GM19467 (cell line): ENCODE results near the gene ATP1A2.

Source experiments
- ATAC-seq: cut with Tn5 transposase; IDR thresholded peaks from one replicate; pipeline ENCODE4 v1.9.1; 2021; ENCODE audit warnings: mild to moderate bottlenecking, moderate library complexity; ENCODE audit not compliant: unreplicated experiment

The ATP1A2 gene

DNA sequence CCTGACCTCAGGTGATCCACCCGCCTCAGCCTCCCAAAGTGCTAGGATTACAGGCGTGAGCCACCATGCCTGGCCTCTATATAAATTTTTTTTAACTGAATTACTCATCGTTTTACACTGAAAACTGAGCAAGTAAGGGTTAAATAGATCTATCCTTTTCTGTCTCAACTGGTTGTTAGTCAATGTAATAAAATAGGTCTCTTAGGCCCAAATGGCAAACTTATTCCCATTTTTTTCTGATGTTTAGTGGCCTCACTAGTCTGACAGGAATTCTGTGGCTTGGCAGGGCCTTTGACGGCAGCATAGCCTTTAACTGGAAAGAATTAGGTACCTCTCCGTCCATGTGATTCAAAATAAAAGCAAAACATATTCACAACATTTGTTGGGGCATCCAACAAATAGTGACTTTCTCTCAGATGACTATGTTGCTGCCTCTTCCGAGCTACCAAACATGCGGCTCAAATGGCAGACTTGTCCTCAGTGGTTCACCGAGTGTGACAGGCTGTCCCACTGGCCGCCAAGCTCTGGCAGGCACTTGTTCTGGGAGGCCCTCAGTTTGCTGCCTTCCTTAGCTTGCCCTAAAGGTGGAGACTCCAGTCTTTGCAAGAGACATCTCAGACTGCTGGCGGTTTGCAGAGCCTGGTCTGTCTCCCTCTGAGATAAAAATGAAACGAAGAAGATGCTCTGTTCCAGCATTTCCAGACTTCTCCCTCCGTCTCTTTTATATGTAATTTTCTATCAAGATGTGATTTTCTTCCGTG, 53.2 kb downstream of the ATP1A2 start:
- no peak for ATAC-seq

DNA sequence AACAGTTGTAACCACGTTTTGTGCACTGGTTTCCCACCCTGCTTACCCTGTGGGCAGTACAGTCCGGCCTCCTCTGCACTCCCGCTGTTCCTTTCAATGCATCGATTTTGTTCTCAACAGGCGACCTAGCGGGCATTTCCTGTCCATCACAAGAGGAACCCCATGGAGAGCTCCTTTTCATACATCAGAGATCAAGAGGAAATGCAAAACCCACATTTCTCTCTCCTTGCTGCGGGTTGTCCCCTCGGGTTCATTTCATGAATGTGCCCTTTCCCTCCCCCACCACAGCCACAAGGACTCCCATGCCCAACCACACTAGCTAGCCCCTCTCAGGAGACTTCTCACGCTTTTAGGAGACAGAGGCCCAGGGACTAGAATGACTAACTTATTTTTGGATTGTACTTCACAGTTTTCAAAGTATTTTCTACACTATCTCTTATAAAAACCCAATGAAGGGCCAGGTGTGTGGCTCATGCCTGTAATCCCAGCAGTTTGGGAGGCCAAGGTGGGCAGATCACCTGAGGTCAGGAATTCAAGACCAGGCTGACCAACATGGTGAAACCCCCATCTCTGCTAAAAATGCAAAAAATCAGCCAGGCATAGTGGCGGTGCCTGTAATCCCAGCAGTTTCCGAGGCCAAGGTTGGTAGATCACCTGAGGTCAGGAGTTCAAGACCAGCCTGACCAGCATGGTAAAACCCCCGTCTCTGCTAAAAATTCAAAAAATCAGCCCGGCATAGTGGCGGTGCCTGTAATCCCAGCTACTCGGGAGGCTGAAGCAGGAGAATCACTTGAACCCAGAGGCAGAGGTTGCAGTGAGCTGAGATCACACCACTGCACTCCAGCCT, 54.2 kb downstream of the ATP1A2 start:
- peak; percentile 50 for ATAC-seq

DNA sequence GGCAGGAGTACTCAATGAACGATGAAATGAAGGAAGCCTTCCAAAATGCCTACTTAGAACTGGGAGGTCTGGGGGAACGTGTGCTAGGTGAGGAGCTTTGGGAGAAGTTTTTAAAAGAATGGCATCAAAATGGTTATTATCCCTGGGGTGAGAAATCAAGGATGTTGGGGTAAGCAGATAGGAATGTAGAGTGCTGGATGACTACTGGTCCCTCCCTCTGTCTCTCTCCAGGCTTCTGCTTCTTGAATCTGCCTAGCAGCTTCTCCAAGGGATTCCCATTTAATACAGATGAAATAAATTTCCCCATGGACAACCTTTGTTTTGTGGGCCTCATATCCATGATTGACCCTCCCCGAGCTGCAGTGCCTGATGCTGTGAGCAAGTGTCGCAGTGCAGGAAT, 55.8 kb downstream of the ATP1A2 start:
- ATAC-seq: no peak

DNA sequence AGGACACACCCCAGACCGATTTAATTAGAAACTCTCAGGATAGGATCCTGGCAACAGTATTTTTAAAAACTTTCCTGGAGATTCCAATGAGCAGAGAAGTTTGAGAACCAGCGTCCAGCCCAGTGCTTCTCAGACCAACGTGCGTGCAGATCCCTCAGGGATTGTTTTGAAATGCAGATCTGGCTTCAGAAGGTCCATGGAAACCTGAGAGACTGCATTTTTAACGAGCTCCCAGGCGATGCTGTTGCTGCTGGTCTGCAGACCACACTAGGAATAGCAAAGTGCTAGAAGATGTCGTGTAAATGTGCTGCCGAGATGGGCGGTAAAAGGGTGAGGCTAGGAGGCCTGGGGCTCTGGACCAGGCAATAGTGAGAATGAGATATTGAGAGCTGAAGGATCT, 56.4 kb downstream of the ATP1A2 start:
- no peak for ATAC-seq

DNA sequence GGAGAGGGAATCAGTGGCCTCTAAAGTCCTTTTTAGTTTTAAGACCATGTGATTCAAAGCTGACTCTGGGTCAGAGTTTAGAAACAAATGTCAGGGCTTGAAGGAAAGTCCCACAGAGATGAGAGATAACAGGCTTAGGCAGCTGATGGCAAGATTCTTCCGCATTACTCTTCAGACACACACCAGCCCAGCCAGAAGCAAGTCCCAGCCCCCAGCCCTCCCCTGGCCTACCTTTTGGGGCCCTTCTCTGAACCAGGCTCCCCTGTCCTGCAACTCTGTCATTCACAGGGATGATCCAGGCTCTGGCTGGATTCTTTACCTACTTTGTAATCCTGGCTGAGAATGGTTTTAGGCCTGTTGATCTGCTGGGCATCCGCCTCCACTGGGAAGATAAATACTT, 61.7 kb downstream of the ATP1A2 start:
- no peak for ATAC-seq

DNA sequence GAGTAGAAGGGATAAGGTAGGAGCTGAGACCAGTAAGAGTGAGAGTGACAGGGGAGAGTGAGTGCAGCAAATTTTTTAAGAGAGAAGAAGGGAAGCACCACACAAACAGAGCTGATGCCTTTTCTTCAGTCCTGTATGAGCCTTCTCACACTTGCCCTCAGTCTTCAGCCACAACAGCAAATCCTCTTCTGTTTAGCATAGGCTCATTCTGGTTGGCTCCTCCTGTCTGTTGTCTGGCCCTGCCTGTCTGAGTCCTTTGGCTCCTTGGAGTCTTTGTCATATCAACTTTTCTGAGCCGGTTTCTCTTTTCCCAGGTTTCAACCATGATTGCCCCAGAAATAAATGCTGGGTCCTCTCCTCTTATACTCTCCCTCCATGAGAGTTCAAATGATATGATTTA, 62.1 kb downstream of the ATP1A2 start:
- no peak for ATAC-seq

DNA sequence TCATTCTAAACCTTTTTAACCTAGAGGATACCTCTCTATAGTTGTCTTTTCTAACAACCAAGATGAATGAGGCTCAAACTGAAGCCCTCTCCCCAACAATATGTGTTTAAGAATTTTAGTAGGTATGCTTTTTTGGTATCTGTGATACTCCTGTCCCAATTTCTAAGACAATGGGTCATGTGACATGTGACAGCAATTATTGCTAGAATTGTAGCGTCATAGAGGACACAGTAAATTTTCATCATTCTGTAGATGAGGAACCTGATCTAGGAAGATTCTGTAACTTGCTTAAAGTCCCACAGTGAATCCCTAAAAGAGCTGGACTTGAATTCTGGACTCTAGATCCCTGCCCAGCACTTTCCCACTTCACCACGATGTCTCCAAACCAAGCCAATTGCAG, 63.2 kb downstream of the ATP1A2 start:
- no peak for ATAC-seq

DNA sequence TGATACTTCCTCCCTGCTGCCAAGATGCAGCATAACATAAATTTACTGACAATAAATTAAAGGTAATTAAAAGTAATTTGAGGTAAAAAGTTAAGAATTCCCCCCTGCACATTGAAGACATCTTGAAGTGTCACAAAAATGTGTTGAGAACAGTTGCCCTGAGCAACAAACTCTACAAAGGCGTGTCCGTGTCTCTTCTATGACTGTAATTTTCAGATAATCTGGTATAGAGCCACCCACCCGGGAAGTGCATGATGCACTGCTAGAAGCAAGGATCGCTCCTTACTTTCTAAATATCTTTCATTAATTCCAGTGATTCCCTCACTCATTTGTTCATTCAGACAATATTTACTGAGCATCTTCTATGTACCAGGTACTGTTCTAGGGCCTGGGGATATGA, 63.8 kb downstream of the ATP1A2 start:
- ATAC-seq: no peak

DNA sequence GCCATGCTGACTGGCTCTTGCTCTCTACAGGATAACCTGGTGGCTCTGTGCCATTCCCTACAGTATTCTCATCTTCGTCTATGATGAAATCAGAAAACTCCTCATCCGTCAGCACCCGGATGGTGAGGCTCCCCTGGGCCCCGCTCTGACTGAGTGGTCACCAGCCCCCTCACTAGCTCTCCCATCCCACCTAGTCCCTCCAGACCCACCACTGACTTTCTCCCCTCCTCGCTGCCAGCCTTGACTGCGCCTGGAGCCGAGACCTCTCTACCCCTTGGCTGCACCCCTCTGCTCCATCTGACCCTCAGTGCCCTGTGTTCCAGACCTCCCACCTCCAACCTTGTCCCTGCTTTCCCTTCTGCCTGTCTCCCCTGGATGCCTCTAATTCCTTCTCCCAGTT, 70.7 kb downstream of the ATP1A2 start:
- no peak for ATAC-seq

DNA sequence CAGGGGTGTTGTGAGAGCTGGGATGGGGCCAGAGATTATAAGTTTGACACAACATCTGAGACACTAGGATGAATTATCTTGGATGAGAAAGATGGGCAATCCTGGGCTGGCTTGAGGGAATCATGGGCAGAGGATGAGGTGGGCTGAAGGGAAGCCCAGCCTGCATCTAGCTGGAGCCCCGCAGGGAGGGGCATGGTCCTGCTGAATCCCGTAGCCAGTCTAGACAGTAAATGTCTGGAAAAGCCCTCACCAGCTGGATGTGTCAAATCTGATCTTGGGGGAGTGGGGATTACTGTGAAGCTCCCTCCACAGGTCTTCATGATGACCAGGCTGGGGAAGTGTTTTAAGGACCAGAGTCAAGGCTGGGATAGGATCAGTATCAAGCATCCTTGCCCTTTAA, 71.2 kb downstream of the ATP1A2 start:
- ATAC-seq: no peak

DNA sequence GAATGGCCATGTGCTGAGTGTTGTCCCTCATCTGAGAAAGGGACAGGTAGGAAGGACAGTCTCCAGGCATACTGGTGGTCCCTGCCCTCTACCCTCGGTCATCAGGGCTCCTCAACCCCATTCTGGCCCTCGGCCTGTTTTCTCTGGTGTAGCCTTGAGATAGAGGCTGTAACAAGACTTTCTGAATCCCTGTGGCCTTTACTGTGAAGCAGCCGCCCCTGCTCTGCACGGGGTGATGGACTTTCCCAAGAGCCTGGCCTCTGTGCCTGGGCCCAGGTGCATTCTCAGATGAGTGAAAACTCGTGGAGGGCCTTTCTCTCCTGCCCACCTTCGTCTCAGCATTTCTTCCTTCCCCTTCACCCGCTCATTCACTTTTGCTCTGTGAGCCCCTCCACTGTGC, 71.8 kb downstream of the ATP1A2 start:
- no peak for ATAC-seq

DNA sequence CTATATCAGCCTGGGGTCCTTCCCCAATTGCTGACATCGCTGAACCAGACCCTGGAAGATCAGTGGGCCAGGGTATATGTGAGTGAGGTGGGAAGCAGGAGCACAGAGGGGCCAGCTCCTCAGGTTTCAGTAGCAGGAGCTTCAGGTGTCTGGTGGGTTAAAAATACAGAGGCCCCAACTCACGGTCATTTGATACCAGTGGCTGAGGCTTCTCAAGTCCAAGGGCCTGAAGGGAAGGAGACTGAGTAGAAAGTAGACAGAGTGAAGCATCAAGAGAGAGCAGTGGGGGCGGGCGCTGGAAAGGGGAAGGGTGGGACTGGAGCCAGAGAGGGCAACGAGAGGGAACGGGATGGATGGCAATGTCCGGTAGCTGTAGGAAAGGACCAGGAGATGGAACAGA, 72.8 kb downstream of the ATP1A2 start:
- no peak for ATAC-seq

DNA sequence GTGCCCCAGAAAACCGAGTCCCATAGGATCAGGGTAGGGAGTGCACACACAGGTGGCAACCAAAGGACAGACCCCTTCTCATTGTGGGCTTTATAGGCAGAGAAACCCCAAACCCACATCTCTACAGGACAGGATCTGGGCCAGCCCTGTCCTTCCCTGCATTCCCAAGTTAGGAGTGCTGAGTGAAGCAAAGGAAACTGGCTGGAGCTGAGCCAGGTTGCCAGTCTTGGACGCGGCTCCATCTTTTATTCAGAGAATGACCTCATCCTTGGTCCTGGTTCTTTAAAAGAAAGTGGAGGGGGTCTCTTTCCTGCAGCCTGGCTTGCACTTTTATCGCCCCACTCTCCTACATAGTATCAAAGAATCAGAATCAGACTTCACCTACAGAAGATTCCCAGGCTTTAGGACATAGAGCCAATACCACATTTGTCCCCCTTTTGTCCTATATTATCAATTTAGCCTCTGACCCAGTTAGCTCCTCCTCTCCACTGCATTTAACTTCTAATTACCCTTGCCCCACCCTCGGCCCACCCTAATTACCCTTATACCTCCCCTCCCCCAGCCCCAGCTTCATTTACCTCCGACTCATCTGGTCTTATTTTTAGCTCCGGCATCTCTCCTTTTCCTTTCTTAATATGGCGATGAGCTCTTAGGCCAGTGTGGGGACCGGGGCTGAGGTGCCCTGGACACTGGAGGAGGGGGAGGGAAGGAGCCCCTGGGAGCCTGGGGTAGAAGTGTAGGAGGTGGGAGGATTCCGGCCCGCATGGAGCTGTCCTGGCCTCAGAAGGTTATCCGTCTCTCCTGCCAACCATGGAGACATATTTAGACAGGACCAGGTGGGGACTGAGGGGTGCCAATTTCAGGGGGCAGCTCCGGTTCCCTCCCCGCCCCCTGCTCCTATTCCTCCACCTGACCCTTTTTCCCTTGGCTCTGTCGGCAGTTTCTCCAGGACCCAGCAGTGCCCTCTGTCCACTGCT, 74.4 kb downstream of the ATP1A2 start, which contains the start of gene CASQ1:
CASQ1 (plus strand) TSS at position 927 of the 977 bp plus-strand sequence. CDS start 177 bp downstream, outside the sequence.
- no peak for ATAC-seq

DNA sequence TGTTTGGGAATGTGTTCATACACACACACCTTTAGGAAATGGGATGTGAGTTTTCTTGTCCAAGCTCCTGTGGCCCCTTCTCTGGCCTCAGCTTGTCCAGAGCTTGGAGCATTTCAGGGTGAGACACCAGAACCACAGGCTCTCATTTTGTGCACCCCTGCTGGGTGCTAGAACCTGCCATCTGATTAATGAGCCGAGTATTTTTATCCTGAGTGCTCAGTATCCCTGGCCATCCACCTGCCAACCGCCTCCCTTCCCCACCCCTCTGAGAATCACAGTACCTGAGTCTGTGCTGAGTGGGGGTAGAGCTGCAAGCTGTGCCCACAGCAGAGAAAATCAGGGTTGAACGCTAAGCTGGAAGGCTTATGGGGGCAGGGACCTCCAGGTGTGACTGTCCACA, 76.2 kb downstream of the ATP1A2 start:
- ATAC-seq: no peak

DNA sequence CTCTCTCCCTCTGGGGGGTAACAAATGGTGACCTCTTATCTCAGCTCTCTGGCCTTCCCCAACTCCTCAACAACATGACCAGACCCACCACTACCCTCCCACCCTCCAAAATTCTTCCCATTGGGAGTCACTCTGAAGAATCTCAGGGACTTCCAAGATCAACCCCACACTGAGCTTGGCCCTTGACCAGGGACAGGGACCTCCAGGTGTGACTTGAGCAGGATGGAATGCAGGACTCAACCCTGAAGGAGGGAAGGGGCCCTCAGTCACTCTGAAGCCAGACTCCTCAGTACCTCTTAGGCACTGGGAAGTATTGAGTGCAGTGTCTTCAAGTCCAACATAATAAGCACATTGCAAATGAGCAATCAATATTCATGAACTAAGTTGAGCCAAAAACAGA, 76.7 kb downstream of the ATP1A2 start:
- ATAC-seq: no peak
